ENCODE results near the gene CDH23. TPM values are rescaled to one million over a fixed set of nuclear protein-coding genes. Genes with fewer than 3 reads are reported as not detected.

CDH23 gene
- total and polyA plus RNA-seq, 9 of the 15 experiments (the other 6 are each of a cell fraction or from before 2014, with no cell fraction given), result 0.18 to 1.2 (median 0.47) TPM

DNA sequence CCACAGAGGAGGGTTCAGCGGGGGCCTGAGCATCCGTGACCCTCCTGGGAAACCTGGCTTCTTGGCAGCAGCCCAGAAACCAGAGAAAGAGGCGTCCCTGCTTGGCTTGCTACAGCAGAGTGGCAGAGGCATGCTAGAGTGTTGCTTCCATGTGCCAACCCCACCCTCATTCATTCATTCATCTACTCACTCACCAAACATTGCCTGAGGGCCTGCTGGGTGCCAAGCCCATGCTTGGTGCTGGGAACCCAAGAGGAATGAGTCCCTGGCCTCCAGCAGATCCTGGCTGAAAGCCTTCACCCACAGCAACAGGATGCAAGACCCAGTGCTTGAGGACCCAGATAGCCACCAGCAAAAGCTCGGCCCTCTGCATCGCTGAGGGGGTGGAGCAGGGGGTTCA is 129.0 kb downstream of the CDH23 start:
- POLR2A ChIA-PET, result no interaction called here

More for the DNA sequence above, 129.0 kb downstream of the CDH23 start:
- Histone ChIP-seq H3K27me3 (ENCODE audit: control insufficient read depth in 2 of 2, insufficient read depth in 2 of 2, low read length in 2 of 2) (peaks cover 37 to 89% of the 10 kb centered on the region in 2 experiments), H3K27ac (ENCODE audit: extremely low read depth, low read depth, low read length) (no peak overlapping the region), H3K9ac (ENCODE audit: insufficient read depth in 1 of 2, low read depth in 2 of 2, low read length in 2 of 2) (no peak overlapping the region), H3K79me2 (ENCODE audit: control insufficient read depth, insufficient read depth, low read length) (no peaks in the 10 kb centered on the region), H3K4me3 (no peak overlapping the region), H3K4me2 (ENCODE audit: insufficient read depth, low read length) (no peak overlapping the region), H4K20me1 (replicated peaks; ENCODE audit: control insufficient read depth, insufficient read depth, low read length) (0 out of 2 replicates have a peak, but pooled peaks cover 5% of the 10 kb centered on the region), H3K4me1 (replicated peaks in 1 of 2; ENCODE audit: control insufficient read depth in 2 of 2, insufficient read depth in 2 of 2, low read length in 2 of 2) (peaks cover 0 to 9% of the 10 kb centered on the region in 2 experiments; a peak in 1 of 5 replicates), H3K9me1 (ENCODE audit: control insufficient read depth, insufficient read depth, low read length) (no peaks in the 10 kb centered on the region), H3K9me3 (replicated peaks; ENCODE audit: control insufficient read depth, insufficient read depth, low read depth, low read length) (no peaks in the 10 kb centered on the region), H2AFZ (ENCODE audit: low read depth, low read length) (no peak overlapping the region), H3K36me3 (ENCODE audit: control insufficient read depth, insufficient read depth, low read length) (no peaks in the 10 kb centered on the region)
- intact Hi-C loops (cut with micrococcal nuclease), result no loop called here
- CTCF ChIA-PET (ENCODE audit: low intra/inter-chr PET ratio), result no interaction called here
- DNase-seq (ENCODE audit: extremely low read depth in 1 of 4, low spot score in 3 of 4), result no peak
- 5% methylated on average over 5 of the region's 5 CpGs for WGBS (ENCODE audit: insufficient coverage, low coverage, missing lambda C conversion rate)
- TF ChIP-seq LCOR (CRISPR knock-in tag; IDR thresholded peaks at IDR 0.05) (no peak), HINFP (tag; conservative IDR thresholded peaks at IDR 0.05; ENCODE audit: low read depth) (no peak), NFYB (IDR thresholded peaks at IDR 0.05; ENCODE audit: extremely low read depth, insufficient read length) (no peak), EP400 (IDR thresholded peaks at IDR 0.05) (no peak), HCFC1 (IDR thresholded peaks at IDR 0.05; ENCODE audit: low read depth, low read length) (no peak), OTX1 (CRISPR knock-in tag; IDR thresholded peaks at IDR 0.05) (no peak)
- no TSS peak for BruUV-seq (replicated peaks)
- in situ Hi-C loops (cut with MboI), result no loop called here
- FAIRE-seq, result no peak
- ATAC-seq, result no peak
